ENCODE results near the gene XPO6. TPM values are rescaled to one million over a fixed set of nuclear protein-coding genes. Genes with fewer than 3 reads are reported as not detected.

The XPO6 gene
- total and polyA plus RNA-seq, 8 donors: 75.7 to 155 (median 80.1) TPM

DNA sequence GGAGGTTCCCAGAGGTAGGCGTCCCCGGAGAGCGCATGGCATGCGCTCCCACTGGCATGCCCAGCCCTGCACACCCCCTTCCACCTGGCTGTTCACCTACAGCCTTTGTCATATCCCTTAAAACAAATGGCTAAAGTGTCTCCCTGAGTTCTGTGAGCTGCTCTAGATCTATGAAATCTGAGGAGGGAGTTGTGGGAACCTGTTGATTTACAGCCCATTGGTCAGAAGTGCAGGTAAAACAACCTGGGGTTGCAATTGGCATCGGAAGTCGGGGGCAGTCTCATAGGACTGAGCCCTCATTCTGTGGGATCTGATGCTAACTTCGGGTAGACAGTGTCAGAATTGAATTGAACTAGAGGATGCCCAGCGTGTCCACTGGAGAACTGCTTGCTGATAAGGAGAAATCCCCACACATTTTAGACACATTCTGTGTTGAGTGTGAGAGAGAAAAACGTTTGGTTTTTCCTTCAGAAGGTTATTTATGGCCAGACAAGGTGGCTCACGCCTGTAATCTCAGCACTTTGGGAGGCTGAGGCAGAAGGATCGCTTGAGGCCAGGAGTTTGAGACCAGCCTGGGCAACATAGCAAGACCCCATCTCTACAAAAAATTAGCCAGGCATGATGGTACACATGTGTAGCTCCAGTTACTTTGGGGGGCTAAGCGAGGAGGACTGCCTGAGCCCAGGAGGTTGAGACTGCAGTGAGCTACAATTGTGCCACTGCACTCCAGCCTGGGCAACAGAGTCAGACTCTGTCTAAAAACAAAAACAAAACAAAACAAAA is 126.2 kb downstream of the XPO6 start:
- H3K36me3 ChIP-seq: no peaks in the 10 kb centered on the region
- ATAC-seq (no peak), DNase-seq (no peak)
- intact Hi-C loops (cut with DNase I): no loop called here
- H3K27me3 ChIP-seq: no peaks in the 10 kb centered on the region
- no peak overlapping the region for H3K4me3 ChIP-seq
- no peaks in the 10 kb centered on the region for H3K4me1 ChIP-seq
- H3K9me3 ChIP-seq: no peaks in the 10 kb centered on the region
- TF ChIP-seq CTCF (IDR thresholded peaks at IDR 0.05): no peak
- no peak overlapping the region for H3K27ac ChIP-seq

DNA sequence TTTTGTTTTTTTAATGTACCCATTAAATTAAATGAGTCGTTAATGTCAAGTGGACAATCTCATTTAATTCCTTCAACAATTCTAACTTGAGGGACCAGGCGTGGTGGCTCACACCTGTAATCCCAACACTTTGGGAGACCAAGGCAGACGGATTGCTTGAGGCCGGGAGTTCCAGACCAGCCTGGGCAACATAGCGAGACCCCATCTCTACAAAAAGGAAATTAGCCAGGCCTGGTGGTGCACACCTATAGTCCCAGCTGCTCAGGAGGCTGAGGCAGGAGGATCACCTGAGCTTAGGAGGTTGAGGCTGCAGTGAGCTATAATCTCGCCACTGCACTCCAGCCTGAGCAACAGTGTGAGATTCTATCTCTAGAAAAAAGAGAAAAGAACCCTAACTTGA is 127.6 kb downstream of the XPO6 start:
- intact Hi-C loops (cut with DNase I): no loop called here
- no peak overlapping the region for H3K27ac ChIP-seq
- H3K27me3 ChIP-seq: no peaks in the 10 kb centered on the region
- H3K4me1 ChIP-seq: no peaks in the 10 kb centered on the region
- no peaks in the 10 kb centered on the region for H3K36me3 ChIP-seq
- no peaks in the 10 kb centered on the region for H3K9me3 ChIP-seq
- ATAC-seq (no peak), DNase-seq (no peak)
- no peak for TF ChIP-seq CTCF (IDR thresholded peaks at IDR 0.05)
- no peak overlapping the region for H3K4me3 ChIP-seq

DNA sequence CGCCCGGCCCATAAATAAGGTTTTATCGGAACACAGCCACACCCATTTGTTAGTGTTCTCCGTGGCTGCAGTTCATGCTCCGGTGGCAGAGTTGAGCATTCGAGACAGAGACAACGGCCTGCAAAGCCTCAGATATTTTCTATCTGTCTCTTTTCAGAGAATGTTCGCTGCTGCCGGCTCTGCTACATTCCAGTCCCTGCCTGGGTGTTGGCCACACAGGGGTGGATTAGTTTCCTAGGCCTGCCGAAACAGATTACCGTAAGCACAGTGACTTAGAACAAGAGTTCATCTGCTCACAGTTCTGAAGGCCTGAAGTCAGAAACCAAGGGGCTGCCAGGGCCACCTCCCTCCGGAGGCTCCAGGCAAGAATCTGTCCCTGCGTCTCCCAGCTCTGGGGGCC is 129.1 kb downstream of the XPO6 start:
- no peak for TF ChIP-seq CTCF (IDR thresholded peaks at IDR 0.05)
- no peak for ATAC-seq
- intact Hi-C loops (cut with DNase I): no loop called here

DNA sequence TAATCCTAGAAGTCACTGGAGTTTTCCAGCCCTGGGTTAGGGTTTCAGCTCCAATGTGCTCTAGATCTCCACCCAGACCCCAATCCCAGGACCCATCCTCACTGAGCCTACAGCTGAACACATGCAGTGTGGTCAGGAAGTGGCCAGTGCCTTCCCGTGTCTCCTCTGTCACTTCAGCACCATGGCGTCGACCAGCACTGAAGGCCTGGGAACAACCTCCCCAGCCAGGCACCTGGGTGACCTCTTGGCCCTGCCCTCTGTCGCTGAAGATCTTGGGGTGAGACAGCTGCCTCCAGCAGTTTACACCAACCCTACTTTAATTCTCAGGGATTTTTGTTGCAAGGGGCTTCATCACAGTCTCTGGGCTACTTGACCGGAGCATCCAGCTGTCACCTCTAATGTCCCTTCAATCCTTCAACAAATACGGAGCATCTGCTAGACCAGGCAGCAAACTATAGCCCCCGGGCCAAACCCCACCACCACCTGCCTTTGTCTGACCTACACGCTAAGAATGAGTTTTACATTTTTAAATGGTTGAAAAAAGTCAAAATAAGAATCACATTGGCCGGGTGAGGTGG is 130.3 kb downstream of the XPO6 start:
- no peak for TF ChIP-seq CTCF (IDR thresholded peaks at IDR 0.05)
- ATAC-seq (no peak), DNase-seq (peak in 1 of 4 donors; percentile 4)
- Histone ChIP-seq H3K36me3 (no peaks in the 10 kb centered on the region), H3K27ac (no peak overlapping the region), H3K4me1 (no peaks in the 10 kb centered on the region), H3K9me3 (no peaks in the 10 kb centered on the region), H3K4me3 (no peak overlapping the region), H3K27me3 (no peaks in the 10 kb centered on the region)
- intact Hi-C loops (cut with DNase I): no loop called here

More for the DNA sequence above, 129.1 kb downstream of the XPO6 start:
- H3K27me3 ChIP-seq: no peaks in the 10 kb centered on the region
- no peak overlapping the region for H3K4me3 ChIP-seq
- H3K27ac ChIP-seq: no peak overlapping the region
- DNase-seq: no peak
- no peaks in the 10 kb centered on the region for H3K4me1 ChIP-seq
- H3K9me3 ChIP-seq: no peaks in the 10 kb centered on the region
- no peaks in the 10 kb centered on the region for H3K36me3 ChIP-seq

GRCh38 chr16:28078261-28078660 is 133.5 kb downstream of the XPO6 start:
- no peak for TF ChIP-seq CTCF (IDR thresholded peaks at IDR 0.05)
- Histone ChIP-seq H3K27ac (no peak overlapping the region), H3K4me1 (no peaks in the 10 kb centered on the region), H3K4me3 (no peak overlapping the region), H3K9me3 (no peaks in the 10 kb centered on the region), H3K27me3 (no peaks in the 10 kb centered on the region), H3K36me3 (no peaks in the 10 kb centered on the region)
- DNase-seq (no peak), ATAC-seq (no peak)
- intact Hi-C loops (cut with DNase I): no loop called here
